ENCODE measurements around the gene PLD3.
"Not testable (repeated sequence)": the region's sequence is repeated elsewhere in the genome, so short reads cannot be mapped to it uniquely, and the experiment has no call there.

Gene PLD3

DNA sequence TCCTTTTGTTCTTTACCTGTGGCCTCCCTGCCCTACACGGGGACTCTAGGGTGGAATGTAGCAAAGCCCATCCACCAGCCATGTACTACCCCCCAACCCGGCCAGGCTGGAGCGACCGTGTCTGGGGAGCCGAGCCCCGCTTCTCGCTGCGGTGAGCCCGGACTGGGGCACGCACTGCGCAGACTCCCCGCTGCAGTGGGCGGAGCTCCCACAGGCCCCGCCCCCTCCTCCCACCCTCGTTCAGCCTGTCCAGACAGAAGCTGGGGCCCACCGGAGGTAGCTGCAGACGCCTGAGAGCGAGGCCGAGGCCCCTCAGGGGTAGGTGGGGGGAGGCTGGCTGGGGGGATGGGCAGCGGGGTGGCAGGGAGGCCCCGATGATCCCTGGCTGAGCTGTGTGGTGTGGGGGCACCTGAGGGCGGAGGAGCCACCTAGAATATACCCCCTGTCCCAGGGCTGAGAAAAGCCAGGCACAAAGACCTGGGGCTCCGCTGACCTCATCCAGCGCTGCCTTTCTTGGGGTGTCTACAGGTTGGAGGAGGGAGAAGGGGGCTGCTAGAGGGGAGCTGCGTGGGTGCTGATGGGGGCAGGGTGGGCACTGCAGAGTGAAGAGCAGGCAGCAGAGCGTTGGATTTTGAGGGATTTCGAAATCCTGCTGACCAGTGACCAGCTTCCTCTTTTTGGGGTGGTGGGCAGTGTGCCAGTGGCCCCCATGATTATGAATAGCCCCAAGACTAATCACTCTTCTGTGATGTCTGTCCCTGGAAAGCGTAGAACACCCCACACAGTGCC is 17.3 kb downstream of the PLD3 start:
- no peak for DNase-seq

DNA sequence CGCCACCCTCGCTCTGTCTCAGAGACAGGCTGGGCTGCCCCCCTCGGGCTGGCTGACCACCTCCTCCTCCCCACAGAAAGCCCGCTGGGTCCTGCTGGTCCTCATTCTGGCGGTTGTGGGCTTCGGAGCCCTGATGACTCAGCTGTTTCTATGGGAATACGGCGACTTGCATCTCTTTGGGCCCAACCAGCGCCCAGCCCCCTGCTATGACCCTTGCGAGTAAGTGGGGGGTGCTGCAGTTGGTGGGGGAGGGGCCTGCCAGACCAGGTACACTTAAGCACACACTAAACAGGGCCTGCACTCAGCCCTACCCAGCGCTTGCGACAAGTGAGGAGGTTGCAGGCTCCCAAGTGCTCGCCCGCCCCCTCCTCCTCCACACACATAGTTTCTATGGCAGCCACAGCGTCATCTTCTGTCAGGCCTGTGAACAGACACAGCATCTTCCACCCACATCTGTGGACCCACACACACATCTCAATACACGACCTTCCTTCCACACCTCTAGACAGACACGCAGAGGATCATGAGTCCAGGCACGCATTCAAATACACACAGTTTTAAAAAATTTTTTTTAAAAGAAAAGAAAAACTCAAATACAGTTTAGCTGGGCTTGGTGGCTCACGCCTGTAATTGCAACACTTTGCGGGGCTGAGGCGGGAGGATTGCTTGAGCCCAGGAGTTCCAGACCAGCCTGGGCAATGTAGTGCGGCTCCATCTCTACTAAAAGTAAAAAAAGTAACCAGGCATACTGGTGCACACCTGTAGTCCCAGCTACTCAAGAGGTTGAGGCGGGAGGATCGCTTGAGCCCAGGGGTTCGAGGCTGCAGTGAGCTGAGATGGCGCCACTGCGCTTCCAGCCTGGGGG is 18.4 kb downstream of the PLD3 start:
- no peak for DNase-seq

DNA sequence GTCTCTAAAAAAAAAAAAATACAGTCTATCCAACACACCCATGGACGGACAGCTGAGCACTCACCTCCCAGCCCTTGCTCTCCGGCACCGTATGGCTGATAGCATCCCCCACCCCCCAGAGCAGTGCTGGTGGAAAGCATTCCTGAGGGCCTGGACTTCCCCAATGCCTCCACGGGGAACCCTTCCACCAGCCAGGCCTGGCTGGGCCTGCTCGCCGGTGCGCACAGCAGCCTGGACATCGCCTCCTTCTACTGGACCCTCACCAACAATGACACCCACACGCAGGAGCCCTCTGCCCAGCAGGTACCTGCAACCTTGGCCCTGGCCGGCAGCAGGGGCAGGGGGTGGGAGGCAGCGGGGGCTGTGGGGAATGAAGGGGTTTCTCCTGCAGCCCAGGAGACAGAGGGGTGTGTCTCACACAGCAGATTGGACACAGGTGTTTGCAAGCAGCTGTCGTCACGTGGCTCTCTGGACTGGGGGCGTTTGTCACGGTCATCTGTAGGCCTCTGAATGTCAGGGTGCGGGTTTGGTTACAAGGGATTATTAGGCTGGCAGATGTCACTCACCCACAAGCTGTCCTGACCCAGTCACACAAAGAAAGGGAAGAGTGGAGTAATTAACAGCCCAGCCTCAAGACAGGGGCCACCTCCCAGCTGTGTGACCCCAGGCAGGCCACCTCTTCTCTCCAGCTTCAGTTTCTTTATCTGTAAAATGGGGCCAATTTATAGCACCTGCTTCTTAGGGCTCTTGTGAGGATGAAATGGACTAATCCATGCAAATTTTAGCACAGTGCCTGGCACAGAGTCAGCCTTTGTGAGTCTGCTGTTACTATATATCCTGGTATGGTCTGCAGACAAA is 19.3 kb downstream of the PLD3 start:
- DNase-seq = no peak

DNA sequence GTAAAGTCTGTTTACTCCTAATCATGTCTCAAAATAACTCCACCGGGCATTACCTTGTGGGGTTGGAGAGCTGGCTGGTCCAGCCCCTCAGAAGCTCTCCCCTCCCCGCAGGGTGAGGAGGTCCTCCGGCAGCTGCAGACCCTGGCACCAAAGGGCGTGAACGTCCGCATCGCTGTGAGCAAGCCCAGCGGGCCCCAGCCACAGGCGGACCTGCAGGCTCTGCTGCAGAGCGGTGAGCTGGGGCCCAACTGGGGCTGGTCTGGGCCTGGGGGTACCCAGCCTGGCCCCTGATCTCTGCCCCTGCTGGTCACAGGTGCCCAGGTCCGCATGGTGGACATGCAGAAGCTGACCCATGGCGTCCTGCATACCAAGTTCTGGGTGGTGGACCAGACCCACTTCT is 21.3 kb downstream of the PLD3 start:
- no peak for DNase-seq

DNA sequence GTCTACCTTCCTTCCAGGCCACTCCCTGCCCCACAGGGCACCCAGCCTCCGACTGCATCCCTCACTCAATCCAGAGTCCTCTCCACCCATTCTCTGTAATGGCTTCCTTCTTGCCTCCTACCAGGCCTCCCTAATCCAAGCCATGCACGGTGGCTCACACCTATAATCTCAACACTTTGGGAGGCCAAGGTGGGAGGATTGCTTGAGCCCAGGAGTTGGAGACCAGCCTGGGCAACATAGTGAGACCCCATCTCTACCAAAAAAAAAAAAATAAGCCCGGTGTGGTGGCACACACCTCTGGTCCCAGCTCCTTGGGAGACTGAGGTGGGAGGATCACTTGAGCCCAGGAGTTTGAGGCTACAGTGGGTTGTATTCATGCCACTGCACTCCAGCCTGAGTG is 21.8 kb downstream of the PLD3 start:
- not testable (repeated sequence) for DNase-seq

DNA sequence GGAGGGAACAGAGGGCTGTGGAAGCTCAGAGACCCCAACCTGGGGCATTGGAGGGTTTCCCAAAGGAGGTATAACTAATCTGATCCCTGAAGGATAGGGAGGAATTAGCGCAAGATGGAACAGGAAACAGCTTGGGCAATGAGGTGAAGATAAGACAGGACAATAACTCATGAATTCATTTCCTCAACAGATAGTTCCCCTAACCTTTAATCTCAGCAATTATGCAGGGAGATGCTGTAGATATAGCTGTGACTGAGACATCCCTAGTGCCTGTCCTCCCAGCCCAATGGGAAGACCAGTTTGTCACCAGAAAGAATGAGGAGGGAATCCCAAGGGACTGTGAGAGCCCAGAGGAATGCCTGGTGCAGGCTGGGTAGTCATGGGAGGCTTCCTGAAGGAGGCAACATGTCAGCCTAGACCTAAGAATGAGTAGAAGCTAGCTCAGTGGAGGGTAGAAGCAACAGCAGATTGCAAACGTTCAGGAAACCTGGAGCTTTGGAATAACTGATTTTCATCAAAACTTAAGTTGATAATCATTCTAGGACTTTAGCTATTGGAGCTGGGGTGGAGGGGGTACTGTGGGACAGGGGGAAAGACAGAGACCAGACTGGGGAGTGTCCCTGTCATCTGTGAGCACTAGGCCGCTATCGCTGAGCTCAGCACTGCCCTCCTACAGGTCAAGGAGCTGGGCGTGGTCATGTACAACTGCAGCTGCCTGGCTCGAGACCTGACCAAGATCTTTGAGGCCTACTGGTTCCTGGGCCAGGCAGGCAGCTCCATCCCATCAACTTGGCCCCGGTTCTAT is 22.7 kb downstream of the PLD3 start:
- DNase-seq = no peak

DNA sequence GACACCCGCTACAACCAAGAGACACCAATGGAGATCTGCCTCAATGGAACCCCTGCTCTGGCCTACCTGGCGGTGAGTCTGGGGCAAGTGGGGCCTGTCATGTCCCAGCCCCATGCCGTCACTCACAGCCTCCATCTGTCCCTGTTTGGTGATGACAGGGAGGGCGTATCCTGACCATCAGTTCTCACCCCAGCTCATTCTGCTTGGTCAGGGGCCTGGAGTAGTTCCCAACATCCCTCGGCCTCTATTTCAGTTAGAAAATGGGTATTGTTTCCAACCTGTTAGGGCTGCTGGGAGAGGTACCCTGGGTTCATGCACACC is 23.3 kb downstream of the PLD3 start:
- no peak for DNase-seq

DNA sequence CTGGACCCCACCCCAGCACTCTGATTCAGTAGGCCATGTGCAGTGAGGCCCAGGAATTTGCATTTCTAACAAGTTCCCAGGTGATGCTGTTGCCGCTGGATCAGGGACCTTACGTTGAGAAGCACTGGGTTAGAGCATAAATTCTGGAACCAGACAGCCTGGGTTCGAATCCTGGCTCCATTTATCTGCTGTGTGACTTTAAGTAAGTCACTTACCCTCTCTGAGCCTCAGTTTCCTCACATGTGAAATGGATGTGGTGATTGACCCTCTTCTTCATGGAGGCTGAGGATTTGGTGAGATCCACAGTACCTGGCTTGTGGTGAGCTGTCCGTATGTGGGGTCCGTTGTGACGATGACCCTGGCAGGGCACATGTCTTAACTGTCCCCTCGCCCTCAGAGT is 25.6 kb downstream of the PLD3 start:
- no peak for DNase-seq

DNA sequence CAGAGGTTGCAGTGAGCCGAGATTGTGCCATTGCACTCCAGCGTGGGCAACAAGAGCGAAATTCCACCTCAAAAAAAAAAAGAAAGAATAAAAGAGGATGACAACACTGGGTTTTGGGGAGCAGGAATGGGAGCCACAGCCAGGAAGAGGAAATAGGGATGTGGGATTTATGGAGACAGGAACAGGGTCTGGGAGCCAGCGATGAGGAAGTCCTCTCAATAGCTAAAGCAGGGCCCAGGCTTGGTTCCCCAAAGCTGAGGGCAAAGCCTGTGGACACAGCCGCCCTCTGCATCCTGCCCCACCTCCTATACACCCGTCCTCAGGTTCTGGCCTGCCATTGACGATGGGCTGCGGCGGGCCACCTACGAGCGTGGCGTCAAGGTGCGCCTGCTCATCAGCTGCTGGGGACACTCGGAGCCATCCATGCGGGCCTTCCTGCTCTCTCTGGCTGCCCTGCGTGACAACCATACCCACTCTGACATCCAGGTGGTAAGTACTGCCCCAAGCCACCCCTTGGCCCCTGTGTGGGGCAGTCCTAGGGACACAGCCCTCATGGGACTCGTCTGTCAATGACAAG is 27.9 kb downstream of the PLD3 start:
- DNase-seq = no peak

DNA sequence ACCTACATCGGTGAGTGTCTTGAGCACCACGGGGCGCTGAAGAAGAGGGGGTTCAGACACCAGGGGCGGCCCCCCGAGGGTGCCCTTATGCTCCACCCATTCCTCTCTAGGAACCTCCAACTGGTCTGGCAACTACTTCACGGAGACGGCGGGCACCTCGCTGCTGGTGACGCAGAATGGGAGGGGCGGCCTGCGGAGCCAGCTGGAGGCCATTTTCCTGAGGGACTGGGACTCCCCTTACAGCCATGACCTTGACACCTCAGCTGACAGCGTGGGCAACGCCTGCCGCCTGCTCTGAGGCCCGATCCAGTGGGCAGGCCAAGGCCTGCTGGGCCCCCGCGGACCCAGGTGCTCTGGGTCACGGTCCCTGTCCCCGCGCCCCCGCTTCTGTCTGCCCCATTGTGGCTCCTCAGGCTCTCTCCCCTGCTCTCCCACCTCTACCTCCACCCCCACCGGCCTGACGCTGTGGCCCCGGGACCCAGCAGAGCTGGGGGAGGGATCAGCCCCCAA is 29.4 kb downstream of the PLD3 start:
- DNase-seq = no peak

DNA sequence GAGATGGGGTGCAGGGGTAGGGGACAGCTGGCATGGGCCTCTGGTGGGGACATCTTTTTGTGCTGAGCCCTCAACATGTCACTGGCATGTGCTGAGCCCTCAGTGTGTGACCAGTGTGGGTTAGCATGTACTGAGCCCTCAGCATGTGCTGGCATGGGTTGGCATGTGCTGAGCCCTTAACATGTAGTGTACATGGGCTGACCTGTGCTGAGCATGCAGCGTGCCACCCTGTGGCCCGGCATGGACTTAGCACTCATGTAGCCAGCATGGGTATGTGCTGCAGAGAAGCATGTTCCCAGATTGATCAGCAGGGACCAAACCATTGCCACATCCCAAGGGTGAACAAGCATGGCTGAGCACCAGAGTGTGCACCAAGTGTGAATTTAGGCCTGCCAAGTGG is 30.0 kb downstream of the PLD3 start:
- DNase-seq = no peak

DNA sequence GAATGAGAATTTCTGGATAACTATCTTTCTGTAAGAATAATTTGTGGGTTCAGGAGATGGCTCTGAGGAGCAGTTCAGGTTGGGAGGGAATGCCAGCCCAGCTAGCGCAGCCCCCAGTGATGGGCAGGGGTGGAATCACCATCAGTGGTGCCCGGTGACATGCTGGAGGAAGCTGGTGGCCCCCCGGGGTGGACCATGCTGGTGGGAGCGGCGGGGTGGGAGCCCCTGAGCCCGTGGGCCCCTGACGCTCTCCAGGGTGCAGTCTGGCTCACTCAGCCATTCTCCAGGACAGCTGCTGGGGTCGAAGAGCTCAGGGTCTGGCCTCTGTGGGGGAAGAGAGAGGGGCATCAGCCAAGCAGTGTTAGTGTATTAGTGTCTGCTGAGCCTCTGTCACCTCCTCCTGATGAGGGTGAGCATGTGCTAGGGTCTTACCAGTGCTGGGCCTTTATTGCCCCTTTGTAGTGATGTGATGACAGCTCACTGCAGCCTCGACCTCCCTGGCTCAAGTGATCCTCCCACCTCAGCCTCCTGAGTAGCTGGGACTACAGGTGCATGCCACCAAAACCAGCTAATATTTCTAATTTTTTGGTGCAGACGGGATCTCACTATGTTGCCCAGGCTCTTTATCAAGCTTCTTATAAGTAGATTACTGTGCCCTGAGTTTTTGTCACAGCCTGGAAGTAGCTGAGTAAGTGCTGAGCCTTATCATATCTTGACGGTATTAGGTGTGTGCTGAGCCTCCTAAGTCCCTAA is 31.1 kb downstream of the PLD3 start:
- no peak for DNase-seq

DNA sequence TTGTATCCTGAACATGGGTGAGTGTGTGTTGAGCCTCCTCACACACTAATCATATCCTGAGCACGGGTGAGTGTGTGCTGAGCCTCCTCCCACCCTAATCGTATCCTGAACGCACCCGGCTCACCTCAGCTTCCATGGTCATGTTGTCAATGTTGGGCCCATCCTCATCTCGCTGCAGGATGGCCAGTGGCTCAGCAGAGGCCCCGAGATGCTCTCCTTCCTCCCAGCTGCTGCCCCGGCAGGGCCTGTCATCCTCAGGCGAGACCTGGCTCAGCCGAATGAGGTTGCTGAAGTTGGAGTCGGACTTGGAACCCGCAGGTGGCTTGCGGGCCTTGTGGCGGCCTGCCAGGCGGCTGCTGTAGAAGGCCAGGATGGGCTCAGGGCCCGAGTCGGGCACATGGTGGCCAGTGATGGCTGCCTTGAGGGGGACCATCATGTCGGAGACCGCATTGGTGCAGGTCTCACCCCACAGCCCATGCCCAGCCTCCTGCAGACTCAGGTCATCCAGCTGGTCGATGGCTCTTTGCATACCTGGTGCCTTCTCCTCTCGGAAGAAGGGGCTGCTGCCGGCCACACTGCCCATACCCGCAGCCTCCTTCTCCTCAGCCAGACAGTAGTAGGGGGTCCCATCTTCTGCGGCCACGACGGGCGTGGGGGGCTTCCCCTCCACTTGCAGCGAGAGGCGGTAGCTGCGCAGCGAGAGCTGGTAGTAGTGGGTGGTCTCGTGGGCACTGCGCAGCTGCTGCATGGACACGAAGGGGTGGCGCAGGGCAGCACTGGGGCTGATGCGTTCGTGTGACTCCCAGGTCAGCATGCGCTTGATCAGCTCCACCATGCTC is 31.9 kb downstream of the PLD3 start:
- no peak for DNase-seq

DNA sequence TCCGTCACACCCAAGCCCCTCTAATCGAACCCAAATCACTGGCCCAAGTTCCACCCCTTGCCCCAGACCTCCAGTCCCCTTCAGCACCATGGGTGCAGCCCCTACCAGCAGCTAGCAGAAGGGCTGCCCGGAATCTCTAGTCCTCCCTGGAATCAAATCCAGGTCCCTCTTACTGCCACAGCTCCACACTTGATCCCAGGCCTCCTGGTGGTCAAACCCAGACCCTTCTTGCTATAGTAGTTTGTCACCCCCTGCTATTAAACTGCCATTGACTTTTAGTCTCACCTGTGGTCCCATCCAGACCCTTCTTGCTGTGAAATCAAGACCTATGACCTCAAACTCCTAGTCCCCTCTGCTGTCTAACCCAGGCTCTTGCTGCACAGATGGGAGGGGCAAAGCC is 32.8 kb downstream of the PLD3 start:
- no peak for DNase-seq

DNA sequence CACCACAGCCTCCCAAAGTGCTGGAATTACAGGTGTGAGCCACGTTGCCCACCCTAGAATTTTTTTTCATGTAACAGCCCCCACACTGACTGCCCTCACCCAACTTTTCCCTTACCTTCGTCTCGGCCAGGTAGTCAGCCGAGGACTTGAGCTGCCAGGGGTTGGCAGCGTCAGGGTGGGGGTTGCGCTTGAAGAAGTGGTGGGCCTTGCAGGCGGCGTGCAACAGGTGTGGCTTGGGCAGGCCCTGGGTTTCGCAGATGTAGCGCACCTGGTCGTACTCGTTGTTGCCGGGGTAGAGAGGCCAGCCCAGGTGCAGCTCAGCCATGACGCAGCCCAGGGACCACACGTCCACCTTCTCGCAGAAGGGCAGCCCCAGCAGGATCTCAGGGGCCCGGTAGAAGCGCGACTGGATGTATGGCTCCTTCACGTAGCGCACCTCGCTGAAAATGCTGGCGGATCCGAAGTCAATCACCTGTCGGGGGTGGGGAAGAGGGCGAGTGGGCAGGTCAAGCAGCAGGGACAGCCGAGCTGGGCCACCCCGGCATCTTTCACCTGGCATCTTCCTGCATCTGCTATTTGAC is 35.3 kb downstream of the PLD3 start:
- no peak for DNase-seq

DNA sequence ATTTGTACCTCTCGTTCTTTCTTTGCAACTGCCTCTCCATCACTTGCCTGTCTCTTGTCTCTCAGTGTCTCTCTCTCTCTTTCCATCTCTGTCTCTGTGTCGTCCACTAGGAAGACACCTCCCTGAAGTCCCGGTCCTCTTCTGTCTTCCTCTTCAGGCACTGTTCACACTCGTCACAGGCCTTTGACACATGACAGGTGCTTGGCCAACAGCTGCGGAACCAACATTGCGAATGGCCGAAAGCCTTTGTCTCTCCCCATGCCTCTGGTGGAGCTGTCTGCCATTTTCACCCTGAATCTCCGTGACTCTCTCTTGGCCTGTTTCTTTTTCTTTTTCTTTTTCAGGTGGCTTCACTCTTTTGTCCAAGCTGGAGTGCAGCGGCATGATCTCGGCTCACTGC is 38.7 kb downstream of the PLD3 start:
- DNase-seq = no peak

DNA sequence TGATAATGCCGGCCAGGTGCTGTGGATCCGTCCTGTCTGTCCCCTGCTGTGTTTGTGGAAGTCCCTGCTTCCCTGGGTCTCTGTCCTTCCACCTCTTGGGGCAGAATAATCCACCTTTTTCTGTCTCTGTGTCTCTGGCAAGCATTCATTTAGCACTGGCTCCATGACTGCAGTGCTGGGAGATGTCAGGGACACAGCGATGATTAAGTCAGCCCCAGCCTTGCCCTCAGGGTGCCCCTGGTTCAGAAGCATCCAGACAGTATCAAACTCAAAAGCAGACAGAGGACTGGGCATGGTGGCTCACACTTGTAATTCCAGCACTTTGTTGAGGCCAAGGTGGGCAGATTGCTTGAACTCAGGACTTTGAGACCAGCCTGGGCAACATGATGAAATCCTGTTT is 40.0 kb downstream of the PLD3 start:
- DNase-seq = no peak

DNA sequence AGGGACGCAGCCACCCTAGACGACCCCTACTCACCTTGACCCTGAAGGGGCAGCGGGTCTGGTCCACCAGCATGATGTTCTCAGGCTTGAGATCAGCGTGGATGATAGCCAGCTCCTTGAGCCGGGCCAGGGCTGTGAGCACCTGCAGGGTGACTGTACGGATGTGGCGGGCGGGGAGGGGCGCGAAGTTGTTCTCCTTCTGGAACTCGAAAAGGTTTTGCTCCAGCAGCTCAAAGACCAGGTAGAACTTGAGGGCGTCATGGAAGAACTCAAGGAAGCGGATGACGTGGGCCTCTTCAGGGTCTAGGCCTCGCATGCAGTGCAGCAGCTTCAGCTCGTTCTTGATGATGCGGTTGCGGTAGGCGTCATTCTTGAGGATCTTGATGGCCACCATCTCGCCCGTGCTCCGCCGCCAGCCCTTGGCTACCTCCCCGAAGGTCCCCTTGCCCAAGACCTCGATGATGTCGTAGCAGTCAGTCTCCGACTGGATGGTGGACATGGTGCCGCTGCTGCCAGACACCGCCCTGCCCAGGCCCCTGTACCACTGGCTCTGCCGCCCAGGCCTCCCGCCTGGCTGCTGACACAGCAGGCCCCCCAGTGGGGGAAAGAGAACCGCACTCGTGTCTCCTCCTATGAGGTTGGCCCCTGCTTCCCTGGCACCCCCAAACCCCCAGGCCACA is 41.0 kb downstream of the PLD3 start:
- no peak for DNase-seq

DNA sequence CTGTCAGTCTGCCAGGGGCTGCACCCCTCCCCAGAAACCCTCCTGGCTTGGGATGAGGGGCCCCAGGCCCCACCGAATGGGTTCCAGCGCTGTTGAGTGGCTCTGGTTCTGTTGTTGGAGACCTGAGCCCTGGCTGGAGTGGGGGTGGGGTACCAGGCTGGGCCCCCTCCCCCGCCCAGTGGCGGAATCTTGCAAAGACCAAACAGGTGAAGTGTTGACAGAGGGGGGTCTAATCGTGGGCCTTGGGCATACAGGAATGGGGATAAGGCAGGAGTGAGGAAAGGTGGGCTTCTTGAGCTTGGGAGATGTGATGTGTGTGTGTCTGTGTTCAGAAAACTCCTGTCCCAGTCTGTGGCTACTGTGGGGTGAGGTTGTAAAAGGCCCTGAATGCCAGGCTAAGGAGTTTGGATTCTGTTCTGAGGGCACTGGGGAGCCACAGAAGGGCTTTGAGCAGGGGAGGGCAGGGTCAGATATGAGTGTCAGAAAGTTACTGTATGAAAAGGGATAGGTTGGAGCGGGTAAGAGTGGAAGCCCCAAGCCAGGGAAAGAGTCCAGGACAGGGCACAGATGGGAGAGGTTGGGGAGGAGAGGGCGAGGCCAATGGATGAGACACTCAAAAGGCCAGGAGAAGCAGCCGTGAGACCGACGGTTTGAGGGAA is 41.7 kb downstream of the PLD3 start, which contains the start of gene HIPK4:
Gene HIPK4, minus strand, starts transcription at position 98 of the 659 bp plus-strand sequence. CDS start 279 bp downstream, outside the sequence.
- no peak for DNase-seq
